Stimulated activated CD8-positive, alpha-beta memory T cell treated with anti-CD3 and anti-CD28 coated beads, Interleukin-4, amount 100 ng/mL, for 24 hours (primary cell): Measurements from ENCODE around the gene MCAM.

Experiments used
- DNase-seq: peaks from one replicate; pipeline ENCODE4 v3.0.0-alpha.2; 2020; ENCODE audit warnings: low read depth

The MCAM gene

GRCh38 chr11:119262668-119263351, 54.1 kb downstream of the MCAM start:
- no peak for DNase-seq

GRCh38 chr11:119258983-119259382, 57.9 kb downstream of the MCAM start:
- no peak for DNase-seq
